HTR-8/SVneo (cell line): ENCODE measurements around the gene MRTFB.
"Not testable (repeated sequence)": the region's sequence is repeated elsewhere in the genome, so short reads cannot be mapped to it uniquely, and the experiment has no call there.

Experiments used
- DNase-seq: peaks from one replicate; pipeline ENCODE4 v3.0.0; 2011; ENCODE audit warnings: low spot score, mixed read lengths; ENCODE audit not compliant: insufficient read length
- FAIRE-seq: peaks from 2 replicates; lab custom pipeline; 2011; peaks lifted over from hg19 to GRCh38; lab: Jason Lieb, UNC

The MRTFB gene

GRCh38 chr16:14175086-14175485 is 104.0 kb downstream of the MRTFB start:
- no peak for DNase-seq

DNA sequence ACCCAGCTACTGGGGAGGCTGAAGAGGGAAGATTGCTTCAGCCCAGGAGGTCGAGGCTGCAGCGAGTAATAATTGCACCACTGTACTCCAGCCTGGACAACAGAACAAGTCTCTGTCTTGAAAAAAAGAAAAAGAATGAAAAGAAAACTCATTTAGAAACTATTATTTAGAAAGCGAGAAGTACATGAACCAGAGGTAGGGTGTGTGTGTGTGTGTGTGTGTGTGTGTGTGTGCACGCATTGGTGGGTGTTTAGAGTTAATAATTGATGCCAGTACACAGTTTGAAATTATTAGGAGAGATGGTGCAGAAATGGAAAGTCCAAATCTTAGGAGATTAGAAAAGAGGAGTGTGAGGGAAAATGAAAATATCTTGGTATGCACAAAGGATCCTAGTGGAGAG is 106.6 kb downstream of the MRTFB start:
- no peak for DNase-seq
- FAIRE-seq, result no peak

More at GRCh38 chr16:14175086-14175485, 104.0 kb downstream of the MRTFB start:
- no peak for FAIRE-seq

- no peak for FAIRE-seq
- no peak for DNase-seq
These were observed 108.0 kb downstream of the MRTFB start for GRCh38 chr16:14179116-14179515.

- no peak for DNase-seq
- no peak for FAIRE-seq
These were observed 109.4 kb downstream of the MRTFB start for GRCh38 chr16:14180481-14180944.

DNA sequence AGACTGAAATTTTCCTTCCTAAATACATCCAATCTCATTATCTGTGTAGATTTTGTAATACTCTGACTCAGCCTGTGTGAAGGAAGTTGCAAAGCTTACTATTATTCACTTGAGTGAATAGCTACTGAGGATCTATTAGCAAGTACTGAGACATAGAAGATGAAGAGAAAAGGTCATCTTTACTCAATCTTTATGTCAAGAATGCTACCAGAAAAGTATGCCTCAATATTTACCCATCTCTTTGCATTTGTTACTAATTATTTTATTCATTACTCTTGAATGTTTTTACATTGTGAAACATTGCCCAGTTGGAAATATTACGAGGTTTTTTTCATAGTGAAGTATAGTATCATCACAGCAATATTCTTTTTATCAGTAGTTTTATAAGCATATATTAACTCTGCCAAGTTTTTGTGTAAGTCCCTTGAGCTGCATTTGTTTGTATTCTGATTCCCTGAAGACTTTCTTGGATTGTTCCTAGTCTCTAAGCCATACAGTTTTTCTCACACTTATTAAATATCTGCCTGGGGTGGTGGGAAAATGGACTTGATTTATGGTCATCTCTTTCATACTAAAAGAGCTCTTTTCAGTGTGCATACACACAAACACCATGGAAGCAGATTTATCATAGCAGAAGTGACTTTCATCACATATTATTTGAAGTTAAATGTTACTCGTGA is 110.4 kb downstream of the MRTFB start:
- no peak for DNase-seq
- FAIRE-seq, result no peak

- FAIRE-seq (no peak), DNase-seq (no peak)
These were observed 111.9 kb downstream of the MRTFB start for GRCh38 chr16:14182999-14183398.

DNA sequence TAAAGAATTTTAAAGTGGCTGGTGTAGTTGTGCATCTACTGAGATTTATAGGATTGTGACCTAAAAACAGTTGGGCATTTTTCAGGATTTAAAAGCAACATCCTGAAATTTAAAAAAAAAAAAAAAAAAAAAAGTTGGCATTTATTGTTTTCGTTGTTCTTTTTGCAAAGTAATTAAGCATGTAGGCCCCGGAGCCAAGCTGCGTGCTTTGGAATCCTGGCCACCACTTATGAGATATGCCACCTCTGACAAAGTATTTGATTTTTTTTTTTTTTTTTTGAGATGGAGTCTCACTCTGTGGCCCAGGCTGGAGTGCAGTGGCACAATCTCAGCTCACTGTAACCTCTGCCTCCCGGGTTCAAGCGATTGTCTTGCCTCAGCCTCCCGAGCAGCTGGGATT is 112.8 kb downstream of the MRTFB start:
- not testable (repeated sequence) for FAIRE-seq, DNase-seq

GRCh38 chr16:14186007-14186794 is 115.1 kb downstream of the MRTFB start:
- FAIRE-seq (peak; percentile 20), DNase-seq (peak; percentile 34)

DNA sequence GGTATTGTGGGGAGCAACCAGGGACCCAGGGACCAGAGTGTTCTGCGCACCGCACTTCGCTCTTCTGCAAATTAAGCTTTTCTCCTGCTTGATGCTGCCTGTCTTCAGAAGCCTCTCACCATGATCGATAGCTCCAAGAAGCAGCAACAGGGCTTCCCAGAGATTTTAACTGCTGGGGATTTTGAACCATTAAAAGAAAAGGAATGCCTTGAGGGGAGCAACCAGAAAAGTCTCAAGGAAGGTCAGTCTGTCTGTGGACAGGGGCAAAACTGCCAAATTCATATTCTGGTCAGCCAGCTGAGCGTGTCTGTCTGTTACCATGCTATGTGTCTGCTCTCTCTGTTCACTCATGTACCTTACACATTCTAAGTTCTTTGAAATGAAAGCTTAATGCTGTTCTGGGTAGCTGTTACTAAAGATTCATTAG is 115.7 kb downstream of the MRTFB start:
- FAIRE-seq (no peak), DNase-seq (no peak)

- no peak for FAIRE-seq
- DNase-seq, result no peak
These were observed 116.6 kb downstream of the MRTFB start for GRCh38 chr16:14187517-14188338.

DNA sequence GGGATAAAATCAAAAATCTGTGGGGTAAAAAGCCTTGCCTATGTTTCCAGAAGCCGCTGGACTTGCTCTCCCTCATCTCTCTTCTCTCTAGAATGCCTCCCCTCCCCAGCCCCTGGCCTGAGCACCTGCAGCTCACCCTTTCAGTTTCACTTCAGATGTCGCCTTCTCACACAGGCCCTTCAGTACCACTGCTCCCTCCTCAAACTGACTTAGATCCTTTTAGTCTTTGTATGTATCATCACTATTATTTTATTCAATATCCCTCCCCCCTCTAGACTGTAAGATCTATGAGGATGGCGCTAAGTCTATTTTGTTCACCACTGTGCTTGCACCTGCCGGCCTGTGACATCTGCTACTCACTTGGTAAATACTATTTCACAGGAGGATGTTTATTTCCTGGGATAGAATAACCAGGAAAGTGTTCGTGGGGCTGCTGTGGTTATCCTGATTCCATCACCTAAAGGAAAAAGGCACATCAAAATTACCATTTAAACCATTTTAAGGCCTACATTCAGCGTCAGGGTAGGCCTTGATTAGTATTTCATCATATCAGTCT is 122.3 kb downstream of the MRTFB start:
- DNase-seq, result no peak
- FAIRE-seq, result no peak

DNA sequence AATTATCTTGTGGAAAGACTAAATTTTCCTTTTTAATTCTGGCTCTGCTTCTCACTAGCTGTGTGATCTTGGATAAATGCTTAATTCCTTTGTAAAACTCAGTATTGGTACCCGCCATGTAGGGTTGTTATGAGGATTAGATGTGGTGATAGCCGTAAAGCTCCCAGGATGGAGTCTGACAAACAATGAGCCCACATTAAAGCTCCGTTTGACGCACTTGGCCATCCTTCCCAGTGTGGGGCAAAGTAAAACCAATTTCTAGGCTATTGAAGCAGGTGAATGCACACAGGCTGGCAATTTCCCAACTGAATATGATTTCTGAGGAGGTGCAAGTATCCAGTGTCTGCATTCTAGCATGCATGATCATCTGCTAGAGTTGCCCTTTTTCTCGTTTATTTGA is 123.6 kb downstream of the MRTFB start:
- no peak for DNase-seq
- no peak for FAIRE-seq

GRCh38 chr16:14196011-14196410 is 124.9 kb downstream of the MRTFB start:
- DNase-seq (no peak), FAIRE-seq (no peak)

DNA sequence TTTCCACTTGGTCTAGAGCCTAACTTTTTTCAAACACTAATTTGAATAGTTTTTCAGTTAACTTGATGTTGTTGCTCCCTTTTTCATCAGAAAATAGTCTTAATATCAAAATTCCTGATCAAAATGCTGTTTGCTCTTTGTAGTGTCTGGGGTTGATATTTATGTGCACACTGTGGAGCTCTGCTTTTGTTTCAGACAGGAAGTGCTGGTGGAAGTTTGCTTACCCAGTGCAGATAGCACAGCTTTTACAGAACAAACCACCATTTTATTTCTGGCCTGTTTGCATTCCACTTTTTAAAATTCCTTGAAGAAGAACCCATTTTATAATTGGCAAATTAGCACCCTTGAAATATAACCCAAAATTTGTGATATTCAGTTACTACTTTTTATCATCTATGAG is 125.4 kb downstream of the MRTFB start:
- DNase-seq (no peak), FAIRE-seq (no peak)

- no peak for FAIRE-seq
- no peak for DNase-seq
These were observed 126.9 kb downstream of the MRTFB start for GRCh38 chr16:14198012-14198411.

DNA sequence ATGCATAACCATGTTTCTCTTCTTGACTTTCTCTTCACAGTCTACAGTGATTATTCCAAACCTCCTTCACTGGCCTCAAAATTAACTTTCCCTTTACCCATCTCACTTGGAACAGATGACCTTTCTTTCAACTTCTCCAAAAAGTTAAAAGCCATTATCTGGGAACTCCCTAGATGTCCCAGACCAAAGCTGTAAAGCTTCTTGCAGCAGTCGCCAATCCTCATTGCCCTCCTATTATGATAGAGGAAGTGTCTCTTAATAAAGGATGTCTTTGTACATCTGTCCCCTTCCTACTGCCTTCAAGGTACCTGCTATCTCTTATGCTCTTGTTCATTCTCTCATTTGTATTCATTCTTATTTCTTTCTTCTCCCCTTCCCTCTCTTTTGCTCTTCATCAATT is 127.5 kb downstream of the MRTFB start:
- FAIRE-seq (no peak), DNase-seq (no peak)

GRCh38 chr16:14199199-14199598 is 128.1 kb downstream of the MRTFB start:
- DNase-seq, result no peak
- no peak for FAIRE-seq

GRCh38 chr16:14199624-14200023 is 128.5 kb downstream of the MRTFB start:
- FAIRE-seq, result no peak

GRCh38 chr16:14202095-14202494 is 131.0 kb downstream of the MRTFB start:
- FAIRE-seq, result no peak
- no peak for DNase-seq

More at GRCh38 chr16:14199624-14200023, 128.5 kb downstream of the MRTFB start:
- no peak for DNase-seq

DNA sequence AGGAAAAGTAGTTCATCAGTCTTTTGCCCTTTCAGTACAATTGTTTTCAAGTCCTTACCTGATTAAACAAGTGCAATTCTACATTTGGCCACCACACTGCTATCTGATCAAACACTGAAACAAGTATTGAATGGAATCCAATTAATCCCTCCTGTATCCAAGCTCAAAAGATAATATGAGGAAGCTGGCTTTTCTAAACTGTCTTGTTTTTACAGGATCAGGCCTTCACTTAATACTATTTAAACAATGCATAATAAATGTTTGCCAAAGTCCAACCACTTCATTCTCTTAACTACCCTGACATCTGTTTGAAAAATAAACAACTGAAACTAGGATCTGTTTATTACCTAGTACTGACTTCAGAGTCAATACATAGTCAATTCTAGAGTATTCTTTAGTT is 131.6 kb downstream of the MRTFB start:
- FAIRE-seq (no peak), DNase-seq (no peak)
